Mammary epithelial cell (primary cell): ENCODE results near the gene KCNMB1.

ENCODE experiments used
- EZH2 ChIP-seq: IDR thresholded peaks from 2 replicates; pipeline ENCODE4 v1.6.1; 2012; ENCODE audit warnings: low read length, inconsistent platforms, borderline replicate concordance
- TF ChIP-seq, protein P1 (sequence below), 2 donors: IDR thresholded peaks in 1 of 2; conservative IDR thresholded peaks in 1 of 2; 2 replicates each; pipeline ENCODE4 v1.5.1; 2011 to 2012; ENCODE audit warnings: inconsistent platforms in 2 of 2, low read length in 2 of 2, mild to moderate bottlenecking in 2 of 2, control low read depth in 1 of 2, low read depth in 1 of 2; ENCODE audit not compliant: insufficient read depth in 1 of 2; ENCODE audit errors: extremely low read depth in 1 of 2

DNA sequence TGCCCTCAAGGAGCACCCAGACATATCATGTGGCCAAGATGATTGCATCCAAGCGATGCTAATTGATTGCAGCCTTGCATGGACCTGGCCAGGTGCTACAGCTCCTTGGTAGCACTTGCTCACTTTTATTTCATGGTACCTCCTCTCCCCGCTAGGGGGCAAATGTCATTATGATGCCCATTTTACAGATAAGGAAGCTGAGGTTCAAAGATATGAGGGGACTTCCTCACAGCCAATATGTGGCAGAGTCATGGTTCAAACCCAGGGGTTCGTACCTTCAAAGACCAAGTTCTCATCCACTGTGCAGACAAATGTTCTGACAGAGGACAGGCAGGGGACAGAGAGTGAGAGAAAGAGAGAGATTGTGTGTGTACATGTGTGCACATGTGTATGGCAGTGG, 21.9 kb upstream of the KCNMB1 start:
- TF ChIP-seq, protein P1, sequence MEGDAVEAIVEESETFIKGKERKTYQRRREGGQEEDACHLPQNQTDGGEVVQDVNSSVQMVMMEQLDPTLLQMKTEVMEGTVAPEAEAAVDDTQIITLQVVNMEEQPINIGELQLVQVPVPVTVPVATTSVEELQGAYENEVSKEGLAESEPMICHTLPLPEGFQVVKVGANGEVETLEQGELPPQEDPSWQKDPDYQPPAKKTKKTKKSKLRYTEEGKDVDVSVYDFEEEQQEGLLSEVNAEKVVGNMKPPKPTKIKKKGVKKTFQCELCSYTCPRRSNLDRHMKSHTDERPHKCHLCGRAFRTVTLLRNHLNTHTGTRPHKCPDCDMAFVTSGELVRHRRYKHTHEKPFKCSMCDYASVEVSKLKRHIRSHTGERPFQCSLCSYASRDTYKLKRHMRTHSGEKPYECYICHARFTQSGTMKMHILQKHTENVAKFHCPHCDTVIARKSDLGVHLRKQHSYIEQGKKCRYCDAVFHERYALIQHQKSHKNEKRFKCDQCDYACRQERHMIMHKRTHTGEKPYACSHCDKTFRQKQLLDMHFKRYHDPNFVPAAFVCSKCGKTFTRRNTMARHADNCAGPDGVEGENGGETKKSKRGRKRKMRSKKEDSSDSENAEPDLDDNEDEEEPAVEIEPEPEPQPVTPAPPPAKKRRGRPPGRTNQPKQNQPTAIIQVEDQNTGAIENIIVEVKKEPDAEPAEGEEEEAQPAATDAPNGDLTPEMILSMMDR (conservative IDR thresholded peaks at IDR 0.05 in 1 of 2, IDR thresholded peaks at IDR 0.05 in 1 of 2; ENCODE audit: extremely low read depth in 1 of 2, insufficient read depth in 1 of 2, low read depth in 1 of 2, low read length in 2 of 2): no peak
- TF ChIP-seq EZH2: no peak
